HepG2 (cell line): Measurements from ENCODE around the gene EPB41L2. TPM values are rescaled to one million over a fixed set of nuclear protein-coding genes. Genes with fewer than 3 reads are reported as not detected.

ENCODE experiments used
- ATAD3A ChIP-seq: sonication (generic); formaldehyde crosslinking; IDR thresholded peaks from 2 replicates; pipeline ENCODE4 v1.4.0; 2020; ENCODE audit warnings: missing genetic modification reagents
- BRCA1 ChIP-seq: sonication (generic); formaldehyde crosslinking; IDR thresholded peaks from 2 replicates; pipeline ENCODE4 v1.4.0; 2020; ENCODE audit warnings: missing genetic modification reagents
- HDAC1 ChIP-seq: sonication (generic); formaldehyde crosslinking; IDR thresholded peaks from 2 replicates; pipeline ENCODE4 v1.5.1; 2020; ENCODE audit warnings: mild to moderate bottlenecking, missing genetic modification reagents
- HNRNPH1 ChIP-seq: fragments of 200-400 bp; formaldehyde crosslinking; optimal IDR thresholded peaks from 2 replicates; pipeline ENCODE3; 2017; ENCODE audit warnings: mild to moderate bottlenecking, low read depth, low read length
- MAFG ChIP-seq: sonication (generic); formaldehyde crosslinking; IDR thresholded peaks from 2 replicates; pipeline ENCODE4 v1.5.1; 2020; ENCODE audit warnings: mild to moderate bottlenecking, missing genetic modification reagents
- PAX8 ChIP-seq: sonication (generic); formaldehyde crosslinking; IDR thresholded peaks from 2 replicates; pipeline ENCODE4 v1.8.0; 2022; ENCODE audit warnings: mild to moderate bottlenecking, missing genetic modification reagents, borderline replicate concordance
- PHF21A ChIP-seq: sonication (generic); formaldehyde crosslinking; IDR thresholded peaks from 2 replicates; pipeline ENCODE4 v1.5.0; 2020; ENCODE audit warnings: mild to moderate bottlenecking, missing genetic modification reagents
- PRMT3 ChIP-seq: sonication (generic); formaldehyde crosslinking; IDR thresholded peaks from 2 replicates; pipeline ENCODE4 v1.8.1; 2022; ENCODE audit warnings: low read depth, mild to moderate bottlenecking, moderate library complexity, missing genetic modification reagents, borderline replicate concordance
- SP1 ChIP-seq, 2 experiments: fragments of 450-650 bp in 1 of 2; sonication (generic) in 1 of 2; formaldehyde crosslinking in 1 of 2; IDR thresholded peaks; 2 replicates each; pipeline versions ENCODE4 v1.4.0 to v1.6.1; 2016 to 2020; ENCODE audit warnings: missing genetic modification reagents in 1 of 2
- WIZ ChIP-seq: sonication (generic); formaldehyde crosslinking; IDR thresholded peaks from 2 replicates; pipeline ENCODE4 v1.5.1; 2020; ENCODE audit warnings: mild to moderate bottlenecking, missing genetic modification reagents
- ZFAT ChIP-seq: sonication (generic); formaldehyde crosslinking; conservative IDR thresholded peaks from 2 replicates; pipeline ENCODE4 v1.8.1; 2023; ENCODE audit warnings: missing genetic modification reagents, inconsistent platforms
- ZNF276 ChIP-seq: sonication (generic); formaldehyde crosslinking; IDR thresholded peaks from 2 replicates; pipeline ENCODE4 v1.4.0; 2020; ENCODE audit warnings: mild to moderate bottlenecking, low read depth, missing genetic modification reagents
- ZNF30 ChIP-seq: sonication (generic); formaldehyde crosslinking; IDR thresholded peaks from 2 replicates; pipeline ENCODE4 v1.5.0; 2020; ENCODE audit warnings: mild to moderate bottlenecking, missing genetic modification reagents
- ZNF33B ChIP-seq: sonication (generic); formaldehyde crosslinking; IDR thresholded peaks from 2 replicates; pipeline ENCODE4 v1.5.1; 2020; ENCODE audit warnings: mild to moderate bottlenecking, missing genetic modification reagents
- ZNF460 ChIP-seq: sonication (generic); formaldehyde crosslinking; IDR thresholded peaks from 2 replicates; pipeline ENCODE4 v1.5.1; 2020; ENCODE audit warnings: missing genetic modification reagents, mild to moderate bottlenecking, borderline replicate concordance
- ZNF564 ChIP-seq: sonication (generic); formaldehyde crosslinking; IDR thresholded peaks from 2 replicates; pipeline ENCODE4 v1.8.1; 2023; ENCODE audit warnings: mild to moderate bottlenecking, missing genetic modification reagents
- ZNF687 ChIP-seq: sonication (generic); formaldehyde crosslinking; IDR thresholded peaks from 2 replicates; pipeline ENCODE4 v1.5.1; 2020; ENCODE audit warnings: mild to moderate bottlenecking, missing genetic modification reagents, moderate library complexity
- ZNF772 ChIP-seq: sonication (generic); formaldehyde crosslinking; IDR thresholded peaks from 2 replicates; pipeline ENCODE4 v1.5.0; 2020; ENCODE audit warnings: mild to moderate bottlenecking, missing genetic modification reagents
- polyA plus RNA-seq, 8 experiments: library from polyadenylated mRNA; depleted of rRNA in 3 of 8; stranded (reverse) in 7 of 8; unstranded in 1 of 8; fragments of >200 nt; fragmentation: Illumina TruSeq in 4 of 8; extraction: Trizol in 4 of 8; gene quantifications; 2 replicates each; pipeline versions ENCODE4 v1.2.1 to v1.2.3, GENCODE V29; 2011 to 2016; ENCODE audit warnings: low read depth in 4 of 8, missing spikeins in 1 of 8, mixed read lengths in 1 of 8; ENCODE audit not compliant: insufficient read depth in 1 of 8
- total RNA-seq, 5 experiments: library from RNA; depleted of rRNA; stranded (reverse); fragments of >200 nt; fragmentation: Illumina TruSeq; extraction: Trizol; gene quantifications; 2 replicates each; pipeline ENCODE4 v1.2.3, GENCODE V29; 2016; ENCODE audit warnings: low read depth in 1 of 5
- TF ChIP-seq, protein P1 (sequence below): sonication (generic); formaldehyde crosslinking; IDR thresholded peaks from 2 replicates; pipeline ENCODE4 v1.4.0; 2020; ENCODE audit warnings: mild to moderate bottlenecking, missing genetic modification reagents
- TF ChIP-seq, protein P2 (sequence below): sonication (generic); formaldehyde crosslinking; IDR thresholded peaks from 2 replicates; pipeline ENCODE4 v1.9.0; 2022; ENCODE audit warnings: low read depth, missing genetic modification reagents
- TF ChIP-seq, protein P3 (sequence below): sonication (generic); formaldehyde crosslinking; IDR thresholded peaks from 2 replicates; pipeline ENCODE4 v1.5.1; 2020; ENCODE audit warnings: mild to moderate bottlenecking, missing genetic modification reagents, borderline replicate concordance

EPB41L2 gene
- total and polyA plus RNA-seq, 2 of the 13 experiments (the other 11 are each of a cell fraction or from before 2014, with no cell fraction given): 41.7 to 56.4 TPM

DNA sequence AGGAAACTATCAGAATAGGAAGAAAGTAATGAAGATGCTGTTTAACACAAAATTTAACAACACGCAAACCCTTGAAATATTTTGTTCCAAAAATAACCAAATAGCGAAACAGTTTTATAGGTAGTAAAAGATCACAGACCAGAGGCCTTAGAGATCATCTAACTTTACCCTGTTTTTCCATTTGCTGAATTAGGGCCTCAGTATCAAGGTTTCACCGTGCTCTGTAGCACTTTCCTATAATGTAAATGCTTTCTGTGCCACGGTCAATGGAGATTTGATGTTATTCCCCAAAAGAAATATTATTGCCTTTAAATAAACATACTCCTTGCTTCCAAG, 23.7 kb downstream of the EPB41L2 start (continued):
- no peak for TF ChIP-seq ZNF460 (CRISPR knock-in tag)
- no peak for TF ChIP-seq ZNF30 (CRISPR knock-in tag)
- TF ChIP-seq WIZ (CRISPR knock-in tag): no peak
- TF ChIP-seq, protein P1, sequence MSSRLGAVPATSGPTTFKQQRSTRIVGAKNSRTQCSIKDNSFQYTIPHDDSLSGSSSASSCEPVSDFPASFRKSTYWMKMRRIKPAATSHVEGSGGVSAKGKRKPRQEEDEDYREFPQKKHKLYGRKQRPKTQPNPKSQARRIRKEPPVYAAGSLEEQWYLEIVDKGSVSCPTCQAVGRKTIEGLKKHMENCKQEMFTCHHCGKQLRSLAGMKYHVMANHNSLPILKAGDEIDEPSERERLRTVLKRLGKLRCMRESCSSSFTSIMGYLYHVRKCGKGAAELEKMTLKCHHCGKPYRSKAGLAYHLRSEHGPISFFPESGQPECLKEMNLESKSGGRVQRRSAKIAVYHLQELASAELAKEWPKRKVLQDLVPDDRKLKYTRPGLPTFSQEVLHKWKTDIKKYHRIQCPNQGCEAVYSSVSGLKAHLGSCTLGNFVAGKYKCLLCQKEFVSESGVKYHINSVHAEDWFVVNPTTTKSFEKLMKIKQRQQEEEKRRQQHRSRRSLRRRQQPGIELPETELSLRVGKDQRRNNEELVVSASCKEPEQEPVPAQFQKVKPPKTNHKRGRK (CRISPR knock-in tag): no peak
- TF ChIP-seq HDAC1: no peak
- TF ChIP-seq PHF21A: peak; percentile 10; the same call in 1 of the 2 replicates
- TF ChIP-seq ATAD3A (CRISPR knock-in tag): no peak
- no peak for TF ChIP-seq MAFG (CRISPR knock-in tag)
- TF ChIP-seq ZNF687 (CRISPR knock-in tag): no peak
- no peak for TF ChIP-seq ZNF33B
- no peak for TF ChIP-seq HNRNPH1
- no peak for TF ChIP-seq ZFAT (CRISPR knock-in tag)
- TF ChIP-seq PRMT3: no peak
- TF ChIP-seq, protein P2, sequence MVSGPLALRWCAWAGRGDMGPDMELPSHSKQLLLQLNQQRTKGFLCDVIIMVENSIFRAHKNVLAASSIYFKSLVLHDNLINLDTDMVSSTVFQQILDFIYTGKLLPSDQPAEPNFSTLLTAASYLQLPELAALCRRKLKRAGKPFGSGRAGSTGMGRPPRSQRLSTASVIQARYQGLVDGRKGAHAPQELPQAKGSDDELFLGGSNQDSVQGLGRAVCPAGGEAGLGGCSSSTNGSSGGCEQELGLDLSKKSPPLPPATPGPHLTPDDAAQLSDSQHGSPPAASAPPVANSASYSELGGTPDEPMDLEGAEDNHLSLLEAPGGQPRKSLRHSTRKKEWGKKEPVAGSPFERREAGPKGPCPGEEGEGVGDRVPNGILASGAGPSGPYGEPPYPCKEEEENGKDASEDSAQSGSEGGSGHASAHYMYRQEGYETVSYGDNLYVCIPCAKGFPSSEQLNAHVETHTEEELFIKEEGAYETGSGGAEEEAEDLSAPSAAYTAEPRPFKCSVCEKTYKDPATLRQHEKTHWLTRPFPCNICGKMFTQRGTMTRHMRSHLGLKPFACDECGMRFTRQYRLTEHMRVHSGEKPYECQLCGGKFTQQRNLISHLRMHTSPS (CRISPR knock-in tag): no peak
- TF ChIP-seq ZNF564: 0 out of 2 replicates have a peak, but pooled peaks have one; percentile 14
- TF ChIP-seq, protein P3, sequence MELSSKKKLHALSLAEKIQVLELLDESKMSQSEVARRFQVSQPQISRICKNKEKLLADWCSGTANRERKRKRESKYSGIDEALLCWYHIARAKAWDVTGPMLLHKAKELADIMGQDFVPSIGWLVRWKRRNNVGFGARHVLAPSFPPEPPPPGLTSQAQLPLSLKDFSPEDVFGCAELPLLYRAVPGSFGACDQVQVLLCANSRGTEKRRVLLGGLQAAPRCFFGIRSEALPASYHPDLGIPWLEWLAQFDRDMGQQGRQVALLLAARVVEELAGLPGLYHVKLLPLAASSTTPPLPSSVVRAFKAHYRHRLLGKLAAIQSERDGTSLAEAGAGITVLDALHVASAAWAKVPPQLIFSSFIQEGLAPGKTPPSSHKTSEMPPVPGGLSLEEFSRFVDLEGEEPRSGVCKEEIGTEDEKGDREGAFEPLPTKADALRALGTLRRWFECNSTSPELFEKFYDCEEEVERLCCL (CRISPR knock-in tag): no peak
- no peak for TF ChIP-seq BRCA1
- TF ChIP-seq ZNF772 (CRISPR knock-in tag): no peak
- TF ChIP-seq ZNF276 (CRISPR knock-in tag): no peak
- TF ChIP-seq SP1 (IDR thresholded peaks at IDR 0.05): no peak
- TF ChIP-seq SP1 (CRISPR knock-in tag; IDR thresholded peaks at IDR 0.05): no peak
- TF ChIP-seq PAX8 (CRISPR knock-in tag): no peak
